Measurements from ENCODE around the gene DNAJC4. TPM values are rescaled to one million over a fixed set of nuclear protein-coding genes. Genes with fewer than 3 reads are reported as not detected.

DNAJC4 gene
- total RNA-seq, 6 experiments from 2014 or later, result 14.6 to 27.6 (median 21.4) TPM

DNA sequence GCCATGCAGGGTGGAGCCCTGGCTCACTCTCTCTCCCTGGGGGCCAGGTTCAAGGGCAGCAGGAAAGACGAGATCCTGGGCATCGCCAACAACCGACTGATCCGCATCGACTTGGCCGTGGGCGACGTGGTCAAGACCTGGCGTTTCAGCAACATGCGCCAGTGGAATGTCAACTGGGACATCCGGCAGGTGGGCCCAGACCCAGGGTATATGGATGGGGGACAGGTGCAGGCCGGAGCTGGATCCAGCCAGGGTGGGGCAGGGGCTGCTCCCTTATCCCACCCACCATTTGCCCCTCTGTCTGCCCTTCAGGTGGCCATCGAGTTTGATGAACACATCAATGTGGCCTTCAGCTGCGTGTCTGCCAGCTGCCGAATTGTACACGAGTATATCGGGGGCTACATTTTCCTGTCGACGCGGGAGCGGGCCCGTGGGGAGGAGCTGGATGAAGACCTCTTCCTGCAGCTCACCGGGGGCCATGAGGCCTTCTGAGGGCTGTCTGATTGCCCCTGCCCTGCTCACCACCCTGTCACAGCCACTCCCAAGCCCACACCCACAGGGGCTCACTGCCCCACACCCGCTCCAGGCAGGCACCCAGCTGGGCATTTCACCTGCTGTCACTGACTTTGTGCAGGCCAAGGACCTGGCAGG, 7.2 kb upstream of the DNAJC4 start:
- DNase-seq (peak in 2 of 3 donors; percentile 38 to 52), ATAC-seq (peak in 1 of 4 donors; percentile 1)
- TF ChIP-seq, protein P1, sequence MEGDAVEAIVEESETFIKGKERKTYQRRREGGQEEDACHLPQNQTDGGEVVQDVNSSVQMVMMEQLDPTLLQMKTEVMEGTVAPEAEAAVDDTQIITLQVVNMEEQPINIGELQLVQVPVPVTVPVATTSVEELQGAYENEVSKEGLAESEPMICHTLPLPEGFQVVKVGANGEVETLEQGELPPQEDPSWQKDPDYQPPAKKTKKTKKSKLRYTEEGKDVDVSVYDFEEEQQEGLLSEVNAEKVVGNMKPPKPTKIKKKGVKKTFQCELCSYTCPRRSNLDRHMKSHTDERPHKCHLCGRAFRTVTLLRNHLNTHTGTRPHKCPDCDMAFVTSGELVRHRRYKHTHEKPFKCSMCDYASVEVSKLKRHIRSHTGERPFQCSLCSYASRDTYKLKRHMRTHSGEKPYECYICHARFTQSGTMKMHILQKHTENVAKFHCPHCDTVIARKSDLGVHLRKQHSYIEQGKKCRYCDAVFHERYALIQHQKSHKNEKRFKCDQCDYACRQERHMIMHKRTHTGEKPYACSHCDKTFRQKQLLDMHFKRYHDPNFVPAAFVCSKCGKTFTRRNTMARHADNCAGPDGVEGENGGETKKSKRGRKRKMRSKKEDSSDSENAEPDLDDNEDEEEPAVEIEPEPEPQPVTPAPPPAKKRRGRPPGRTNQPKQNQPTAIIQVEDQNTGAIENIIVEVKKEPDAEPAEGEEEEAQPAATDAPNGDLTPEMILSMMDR (IDR thresholded peaks at IDR 0.05), result no peak
- no peak for TF ChIP-seq POLR2A (IDR thresholded peaks at IDR 0.05)
- Histone ChIP-seq H3K36me3 (peaks cover 0 to 28% (median 0%) of the 10 kb centered on the region in 4 donors), H3K4me1 (peaks cover 4 to 29% (median 17%) of the 10 kb centered on the region in 4 donors), H3K27ac (no peak overlapping the region), H3K9me3 (no peaks in the 10 kb centered on the region), H3K27me3 (no peaks in the 10 kb centered on the region), H3K4me3 (no peak overlapping the region)
- intact Hi-C loops (cut with DNase I), result no loop called here
- 57% methylated on average over 2 of the region's 24 CpGs for WGBS (ENCODE audit: insufficient coverage, low coverage, low lambda C conversion rate, missing lambda C conversion rate)

DNA sequence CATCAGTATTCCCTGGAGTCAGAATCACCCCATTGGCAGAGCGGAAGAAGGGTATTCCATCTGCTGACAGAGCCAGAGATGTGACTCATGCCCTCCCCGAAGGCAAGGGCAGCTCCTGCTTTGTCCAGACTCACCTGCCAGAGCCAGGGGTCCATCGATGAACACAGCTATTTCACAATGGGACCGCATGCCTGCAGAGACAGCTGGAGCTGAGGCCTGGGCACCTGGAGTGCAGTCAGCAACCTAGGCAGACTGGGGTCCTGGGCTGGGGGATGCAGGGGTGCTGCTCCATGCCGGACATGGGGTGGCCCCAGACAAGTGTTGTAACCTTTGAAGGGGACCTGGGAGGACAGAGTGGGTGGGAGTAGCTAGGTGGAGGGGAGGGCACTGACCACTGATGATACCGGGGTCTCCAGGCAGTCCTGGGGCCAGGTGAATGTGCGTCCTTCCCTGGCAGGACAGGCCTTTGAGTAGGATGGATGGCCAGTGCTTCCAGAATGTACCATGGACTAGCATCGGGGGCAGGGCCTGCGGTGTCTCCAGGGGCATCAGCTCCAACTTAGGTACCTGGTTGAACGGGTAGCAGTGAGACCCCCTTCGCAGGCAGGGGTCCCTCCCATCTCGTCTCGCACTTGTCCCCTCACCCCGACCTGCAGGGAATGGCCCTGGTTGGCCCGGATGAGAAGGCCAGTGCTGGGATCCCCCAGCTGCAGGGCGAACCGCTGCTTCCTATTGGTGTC, 6.0 kb upstream of the DNAJC4 start:
- no peak for TF ChIP-seq POLR2A (IDR thresholded peaks at IDR 0.05)
- TF ChIP-seq, protein P1 (IDR thresholded peaks at IDR 0.05), result no peak
- 100% methylated on average over 1 of the region's 17 CpGs for WGBS (ENCODE audit: insufficient coverage, low coverage, low lambda C conversion rate, missing lambda C conversion rate)
- H3K4me1 ChIP-seq, result peaks cover 4 to 18% (median 11%) of the 10 kb centered on the region in 4 donors

DNA sequence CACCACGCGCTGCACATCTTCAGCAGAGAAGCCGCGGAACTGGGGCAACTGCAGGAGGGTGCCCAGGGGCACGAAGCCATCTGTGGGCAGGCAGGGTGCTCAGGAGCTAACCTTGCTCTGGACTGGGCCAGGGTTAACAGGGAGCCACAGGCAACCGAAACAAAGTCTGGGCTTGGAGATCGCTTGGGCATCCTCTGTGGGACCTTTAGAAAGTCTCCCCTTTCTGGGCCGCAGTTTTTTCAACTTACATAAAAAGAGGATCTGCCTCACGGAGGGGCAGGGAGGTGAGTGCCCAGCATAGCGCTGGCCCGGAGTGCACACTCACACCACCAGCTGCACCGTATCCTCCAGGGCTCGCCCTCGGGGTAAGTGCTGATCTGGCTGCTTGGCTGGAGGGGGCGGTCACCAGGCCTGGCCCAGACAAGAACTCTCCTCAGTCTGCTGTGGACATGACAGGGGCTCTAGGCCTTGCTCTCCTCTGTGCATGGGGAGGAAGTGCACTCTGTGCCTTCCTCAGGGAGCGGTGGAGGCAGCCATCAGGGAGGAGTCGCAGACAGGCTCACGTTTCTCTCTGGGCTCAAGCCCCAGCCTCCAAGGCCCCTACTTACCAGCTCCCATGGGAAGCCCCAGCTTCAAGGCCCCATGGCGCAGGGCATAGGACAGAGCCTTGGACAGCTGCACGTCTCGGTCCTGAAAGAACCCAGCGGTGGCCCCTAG, 5.3 kb upstream of the DNAJC4 start:
- peak overlapping the region; percentile 60 to 94 (median 91) for H3K27ac ChIP-seq

More for the DNA sequence above, 6.0 kb upstream of the DNAJC4 start:
- ATAC-seq, result no peak
- intact Hi-C loops (cut with DNase I), result no loop called here
- H3K27me3 ChIP-seq, result no peaks in the 10 kb centered on the region
- peaks cover 0 to 28% (median 0%) of the 10 kb centered on the region in 4 donors for H3K36me3 ChIP-seq
- no peak overlapping the region for H3K27ac ChIP-seq
- no peak overlapping the region for H3K4me3 ChIP-seq
- DNase-seq, result peak in 1 of 3 donors; percentile 49
- no peaks in the 10 kb centered on the region for H3K9me3 ChIP-seq

More for the DNA sequence above, 5.3 kb upstream of the DNAJC4 start:
- DNase-seq, result peak in 2 of 3 donors; percentile 28 to 54
- Histone ChIP-seq H3K27me3 (no peaks in the 10 kb centered on the region), H3K4me1 (peaks cover 4 to 24% (median 11%) of the 10 kb centered on the region in 4 donors), H3K4me3 (peak overlapping the region; percentile 67 to 95 (median 89)), H3K36me3 (peaks cover 0 to 23% (median 0%) of the 10 kb centered on the region in 4 donors), H3K9me3 (no peaks in the 10 kb centered on the region)
- TF ChIP-seq POLR2A (IDR thresholded peaks at IDR 0.05), result no peak
- TF ChIP-seq, protein P1 (IDR thresholded peaks at IDR 0.05), result no peak
- intact Hi-C loops (cut with DNase I), result no loop called here
- WGBS (ENCODE audit: insufficient coverage, low coverage, low lambda C conversion rate, missing lambda C conversion rate), result no CpG with 5 or more reads among the region's 22 CpGs
- ATAC-seq, result no peak
